IPS-NIHi7 (cell line): ENCODE results near the gene ADAM12.

Source experiments
- DNase-seq: peaks from one replicate; pipeline ENCODE4 v3.0.0; 2012; ENCODE audit warnings: mixed read lengths; ENCODE audit errors: extremely low spot score

ADAM12 gene

GRCh38 chr10:126081841-126082466 is 306.3 kb downstream of the ADAM12 start:
- no peak for DNase-seq

GRCh38 chr10:126080879-126081411 is 307.3 kb downstream of the ADAM12 start:
- DNase-seq = no peak

DNA sequence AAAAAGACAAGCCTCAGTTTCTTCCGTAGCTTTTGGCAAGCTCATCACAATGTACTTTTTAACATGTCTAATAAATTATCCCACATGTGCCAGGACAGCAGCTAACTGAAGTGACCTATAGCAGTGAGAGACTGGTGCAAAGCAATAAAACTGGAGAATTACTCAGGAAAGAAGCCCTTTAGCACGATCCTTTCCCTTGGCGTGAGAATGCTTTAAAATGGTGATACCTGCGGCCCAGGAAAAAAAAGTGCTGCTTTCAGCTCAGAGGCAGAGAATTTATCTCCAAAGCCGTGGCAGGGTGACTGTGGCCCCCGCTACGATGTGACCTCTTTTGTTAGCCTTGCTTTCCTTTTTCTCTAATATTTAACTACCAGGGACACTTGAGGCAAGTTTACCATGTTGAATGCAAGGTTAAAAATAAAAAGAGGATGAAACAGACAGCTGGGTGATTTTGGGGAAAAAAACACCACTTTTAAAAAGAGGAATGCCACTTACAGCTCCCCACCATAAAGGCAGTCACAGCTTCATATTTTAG is 307.9 kb downstream of the ADAM12 start:
- DNase-seq = no peak

- no peak for DNase-seq
Measured at GRCh38 chr10:126075009-126075408, 313.3 kb downstream of the ADAM12 start.

DNA sequence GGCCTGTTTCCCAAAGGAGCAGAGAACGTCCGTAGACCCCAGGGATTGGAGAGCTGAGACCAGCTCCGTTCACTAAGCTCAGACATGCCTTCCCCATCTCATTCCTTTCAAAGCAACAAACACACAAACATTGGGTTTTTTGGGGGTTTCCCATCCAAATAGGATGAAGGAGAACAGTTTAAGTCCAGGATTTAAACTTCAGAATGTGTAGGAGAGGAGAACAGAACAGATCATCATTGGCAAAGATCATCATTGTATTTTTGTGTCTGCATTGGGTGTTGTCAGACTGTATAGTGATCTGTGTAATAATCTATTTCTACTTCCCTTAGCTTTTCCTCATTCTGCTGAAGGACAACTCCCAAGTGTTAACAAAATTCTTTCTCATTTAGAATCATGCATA is 314.0 kb downstream of the ADAM12 start:
- DNase-seq = no peak

DNA sequence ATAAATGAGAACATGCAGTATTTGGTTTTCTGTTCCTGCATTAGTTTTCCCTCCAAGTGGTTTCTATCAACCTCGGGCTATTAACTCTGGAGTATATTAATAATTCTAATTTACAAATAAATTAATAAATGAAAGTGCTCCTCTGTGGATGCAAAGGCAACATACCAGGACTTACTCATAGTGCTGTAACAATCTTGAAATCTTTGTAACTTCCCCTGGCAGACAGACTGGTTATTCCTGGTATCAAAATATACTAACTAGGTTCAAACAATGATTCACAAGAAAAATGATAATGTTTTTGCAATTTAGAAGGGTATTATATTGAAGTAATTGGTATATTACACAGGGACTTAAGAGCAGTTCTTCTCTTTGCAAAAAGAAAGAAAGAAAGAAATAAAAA is 314.7 kb downstream of the ADAM12 start:
- no peak for DNase-seq

DNA sequence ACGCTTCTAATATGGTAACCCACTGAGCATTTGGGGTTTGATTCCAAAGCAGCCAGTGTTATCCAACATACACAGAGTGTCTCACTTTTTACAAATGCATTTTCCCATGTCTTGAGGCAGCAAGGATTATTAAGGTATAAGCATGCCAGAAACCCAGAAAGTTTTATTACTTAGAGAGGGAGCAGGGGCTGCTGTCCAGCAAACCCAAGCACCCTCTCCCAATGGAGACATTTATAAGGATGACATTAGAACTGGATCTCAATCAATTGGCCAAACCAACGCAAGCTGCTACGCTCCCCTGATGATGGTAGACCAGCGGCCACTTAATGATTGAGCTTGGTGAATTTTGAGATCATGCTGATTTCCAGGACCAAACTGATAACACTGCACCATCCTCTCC is 315.7 kb downstream of the ADAM12 start:
- DNase-seq = no peak

DNA sequence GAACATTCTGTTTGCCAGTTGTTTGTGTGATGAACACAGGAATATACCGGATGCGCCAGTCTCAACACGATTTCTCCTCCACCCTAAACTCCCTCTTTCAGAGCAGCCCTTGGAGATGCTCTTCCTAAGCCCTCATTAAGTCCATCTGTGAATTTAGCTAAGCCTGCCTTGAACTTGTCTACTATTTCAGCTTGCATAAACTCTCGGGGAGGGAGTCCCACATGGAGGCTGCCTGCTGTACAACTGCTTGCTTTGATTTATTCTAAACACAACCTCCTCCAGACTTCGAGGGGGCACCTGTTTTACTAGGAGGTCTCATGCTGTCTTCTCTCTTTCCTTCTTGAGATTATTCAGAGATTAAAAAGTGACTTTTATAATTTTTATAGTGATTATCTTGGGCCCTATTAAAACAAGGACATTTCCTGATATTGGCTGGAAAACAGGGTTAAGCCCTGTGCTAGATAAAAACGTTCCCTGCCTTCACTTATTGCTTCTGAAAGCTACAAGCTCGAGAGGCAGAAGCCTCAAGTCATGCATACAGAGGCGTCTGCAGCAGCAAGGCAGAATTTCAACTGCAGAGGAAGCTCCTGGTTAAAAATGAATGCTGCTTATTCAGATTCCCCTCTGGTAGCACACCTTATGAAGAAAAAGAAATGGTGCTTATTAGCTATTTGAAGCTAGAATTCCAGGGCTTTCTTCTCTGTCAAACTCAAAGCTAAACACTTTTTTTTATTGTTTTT is 317.6 kb downstream of the ADAM12 start:
- DNase-seq = no peak

- no peak for DNase-seq
Measured at GRCh38 chr10:126068322-126068721, 320.0 kb downstream of the ADAM12 start.

DNA sequence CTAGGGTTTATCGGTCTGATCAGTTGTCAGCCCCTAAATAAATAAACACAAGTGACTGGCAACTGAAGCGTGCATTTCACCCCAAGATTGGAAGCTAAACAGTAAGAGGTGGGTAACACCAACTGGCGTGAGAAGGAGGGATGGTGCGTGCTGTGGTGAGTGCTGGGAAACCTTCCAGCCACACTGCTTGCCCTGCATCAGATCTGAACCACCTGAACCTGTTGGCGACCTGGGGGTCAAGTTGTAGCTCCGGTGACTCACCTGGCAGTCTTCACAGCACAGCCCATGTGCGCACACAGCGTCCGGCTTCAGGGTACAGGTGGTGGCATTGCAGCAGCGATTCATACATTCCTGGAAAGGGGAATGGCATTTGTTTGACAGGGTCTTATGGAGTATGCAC is 321.8 kb downstream of the ADAM12 start:
- no peak for DNase-seq

GRCh38 chr10:126065751-126066377 is 322.4 kb downstream of the ADAM12 start:
- DNase-seq = no peak

DNA sequence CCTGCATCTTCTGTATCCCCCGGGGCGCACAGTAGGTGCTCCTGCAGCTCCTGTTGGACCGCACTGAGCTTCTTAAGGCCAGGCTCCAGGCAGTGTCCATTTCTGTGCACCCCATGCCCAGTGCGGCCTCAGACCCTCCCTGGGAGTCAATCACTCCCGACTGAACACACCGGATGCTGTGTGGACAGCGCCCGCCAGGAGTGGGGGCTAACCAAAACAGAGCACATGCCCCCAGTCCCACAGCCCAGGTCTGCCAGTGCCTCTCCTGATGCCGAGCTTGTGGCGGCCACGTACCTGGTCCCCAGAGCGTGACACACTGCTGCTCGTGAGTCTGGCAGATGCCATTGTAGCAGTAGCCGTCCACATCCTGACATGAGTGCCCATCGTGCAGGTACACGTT is 323.8 kb downstream of the ADAM12 start:
- no peak for DNase-seq

GRCh38 chr10:126063353-126063791 is 324.9 kb downstream of the ADAM12 start:
- DNase-seq = no peak

DNA sequence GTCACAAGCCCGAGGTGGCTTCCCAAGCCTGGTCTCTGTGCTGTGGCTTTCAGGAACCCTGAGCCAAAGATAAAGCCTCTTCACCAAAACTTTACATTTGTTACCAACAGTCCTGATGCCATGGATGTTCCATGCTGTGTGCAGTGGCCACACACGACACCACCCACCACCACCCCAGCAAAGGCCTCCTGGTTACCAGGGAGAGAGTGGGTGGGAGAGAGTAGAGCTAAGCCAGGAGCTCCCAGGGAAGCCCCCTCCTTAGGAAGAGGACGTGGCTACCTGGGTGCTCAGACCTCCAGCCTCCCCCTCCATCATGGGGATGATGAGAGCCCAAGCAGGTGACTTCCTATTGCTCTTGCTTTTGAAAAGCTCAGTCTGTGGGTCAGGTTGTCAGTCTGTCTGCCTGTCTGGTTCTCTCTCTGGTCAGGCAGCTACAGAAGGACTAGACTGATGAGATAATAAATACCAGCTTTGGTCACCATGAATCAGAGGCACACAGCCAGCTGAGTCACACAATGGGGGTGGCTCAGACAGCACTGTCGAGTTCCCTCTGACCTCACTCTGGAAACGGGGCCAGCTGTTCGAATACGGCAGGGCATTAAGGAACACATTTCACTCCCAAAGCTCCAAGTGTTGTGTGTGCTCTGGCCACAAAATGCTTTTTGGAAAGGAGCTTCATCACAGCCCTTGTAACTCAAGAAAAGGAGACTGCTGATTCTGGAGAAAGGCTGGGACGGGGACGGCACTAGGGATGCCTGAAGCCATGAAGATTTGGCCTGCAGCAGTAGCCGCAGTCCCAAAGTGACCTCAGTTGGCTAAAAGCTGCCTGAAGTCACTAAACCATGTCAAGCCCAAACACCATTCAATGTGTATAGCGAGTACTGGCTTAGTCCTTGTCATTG is 325.9 kb downstream of the ADAM12 start:
- no peak for DNase-seq

- DNase-seq = no peak
Measured at GRCh38 chr10:126061526-126061925, 326.8 kb downstream of the ADAM12 start.

DNA sequence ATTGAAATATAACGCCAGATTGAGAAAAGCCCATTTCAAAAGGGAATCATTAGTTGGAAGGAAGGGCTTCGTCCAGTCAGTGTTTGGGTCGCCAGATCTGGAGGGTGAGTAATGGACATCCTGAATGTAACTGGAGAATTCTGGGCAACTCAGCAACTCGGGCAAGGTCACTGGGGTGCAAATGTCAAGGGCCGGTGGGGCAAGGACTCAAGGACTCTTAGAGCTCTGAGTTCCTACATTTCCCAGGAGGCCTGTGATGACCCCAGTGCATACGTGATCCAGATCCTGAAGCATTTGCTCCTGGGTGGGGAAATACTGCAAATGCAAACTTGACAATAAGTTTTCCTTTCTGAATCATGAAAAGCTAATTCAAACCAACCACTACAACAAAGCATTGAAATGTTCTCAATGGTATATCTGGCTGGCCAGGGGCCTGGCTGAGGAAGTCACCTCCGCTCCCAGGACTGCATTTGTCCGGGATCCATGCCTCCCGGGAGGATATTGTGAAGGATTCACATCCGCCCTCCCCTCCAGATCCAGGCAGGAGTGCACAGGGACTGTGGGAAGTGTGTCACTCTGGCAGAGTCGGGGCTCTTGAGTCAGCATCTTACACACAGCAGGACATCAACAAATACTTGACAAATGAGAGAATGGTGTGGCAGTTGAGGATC is 327.9 kb downstream of the ADAM12 start:
- no peak for DNase-seq

DNA sequence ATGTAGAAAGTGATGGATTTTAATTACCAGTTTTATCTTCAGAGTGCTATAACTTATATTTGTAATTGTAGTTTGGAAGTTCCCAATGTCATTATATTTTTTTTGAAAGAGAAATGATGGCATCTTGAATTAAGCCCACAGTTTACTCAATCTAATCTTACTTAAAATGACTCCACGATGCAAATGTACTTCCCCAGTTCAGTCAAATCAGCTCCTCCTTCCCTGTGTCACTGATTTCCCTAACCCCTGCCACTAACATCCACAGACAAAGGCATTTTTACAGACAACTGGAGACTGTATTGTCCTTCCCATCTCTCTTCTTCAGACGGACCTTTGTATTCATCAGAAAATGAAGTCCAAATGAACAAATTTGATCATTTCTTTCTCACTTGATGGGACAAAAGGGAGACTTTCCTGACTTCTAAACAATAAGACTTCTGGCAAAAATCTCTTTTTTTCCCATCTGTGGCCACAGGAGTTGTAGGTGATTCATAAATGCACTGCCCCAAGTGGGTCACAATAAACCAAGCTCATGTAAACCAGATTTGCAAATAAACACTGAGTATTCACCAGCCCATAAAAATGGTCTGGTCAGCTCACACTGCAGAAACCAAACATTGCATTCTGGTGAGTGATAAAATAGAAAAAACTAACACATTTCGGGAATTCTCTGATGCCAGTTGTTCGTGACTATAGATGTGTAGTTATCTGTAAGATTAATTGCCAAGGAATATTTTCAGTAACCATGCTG is 329.0 kb downstream of the ADAM12 start:
- DNase-seq = no peak

- no peak for DNase-seq
Measured at GRCh38 chr10:126058507-126058906, 329.8 kb downstream of the ADAM12 start.

- DNase-seq = no peak
Measured at GRCh38 chr10:126058104-126058503, 330.2 kb downstream of the ADAM12 start.

DNA sequence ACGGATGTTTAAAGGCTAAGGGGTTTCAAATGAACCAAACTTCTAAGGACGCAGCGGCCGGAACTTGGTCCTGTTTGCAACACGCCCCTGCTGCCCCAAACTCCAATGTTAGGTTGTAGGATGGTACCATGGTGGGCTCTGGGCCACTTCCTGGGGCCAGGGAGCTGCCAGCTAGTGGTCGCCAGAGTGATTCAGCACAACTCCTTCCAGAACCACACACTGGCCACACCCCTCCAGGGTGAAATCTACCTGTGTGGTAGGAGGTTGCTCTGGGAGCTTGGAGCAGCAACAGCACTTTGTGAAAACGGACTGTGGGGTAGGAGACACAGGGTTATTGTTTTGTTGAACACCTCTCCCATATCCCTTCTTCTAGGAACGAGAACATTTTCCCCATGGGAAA is 330.8 kb downstream of the ADAM12 start:
- DNase-seq = no peak
